HepG2 (cell line): ENCODE measurements around the gene WDR89.
"Not testable (repeated sequence)": the region's sequence is repeated elsewhere in the genome, so short reads cannot be mapped to it uniquely, and the experiment has no call there.

Experiments
- MAFG ChIP-seq: sonication (generic); formaldehyde crosslinking; IDR thresholded peaks from 2 replicates; pipeline ENCODE4 v1.5.1; 2020; ENCODE audit warnings: mild to moderate bottlenecking, missing genetic modification reagents
- TF ChIP-seq, protein P1 (sequence below): sonication (generic); formaldehyde crosslinking; IDR thresholded peaks from 2 replicates; pipeline ENCODE4 v1.5.0; 2020; ENCODE audit warnings: mild to moderate bottlenecking, missing genetic modification reagents, moderate library complexity

DNA sequence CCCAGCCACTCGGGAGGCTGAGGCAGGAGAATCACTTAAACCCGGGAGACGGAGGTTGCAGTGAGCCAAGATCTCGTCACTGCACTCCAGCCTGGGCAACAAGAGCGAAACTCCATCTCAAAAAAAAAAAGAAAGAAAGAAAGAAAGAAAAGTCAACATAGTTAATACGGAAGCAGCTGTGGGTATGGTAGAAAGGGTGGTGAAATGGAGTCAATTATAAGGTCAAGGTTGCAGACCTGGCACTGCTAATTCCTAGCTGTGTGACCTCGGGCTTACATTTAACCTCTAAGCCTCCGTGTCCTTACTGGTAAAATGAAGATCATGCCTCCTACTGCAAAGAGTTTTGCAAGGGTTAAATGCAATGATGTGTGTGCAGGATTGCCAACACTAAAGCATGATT lies 58.6 kb downstream of the WDR89 start:
- TF ChIP-seq, protein P1, sequence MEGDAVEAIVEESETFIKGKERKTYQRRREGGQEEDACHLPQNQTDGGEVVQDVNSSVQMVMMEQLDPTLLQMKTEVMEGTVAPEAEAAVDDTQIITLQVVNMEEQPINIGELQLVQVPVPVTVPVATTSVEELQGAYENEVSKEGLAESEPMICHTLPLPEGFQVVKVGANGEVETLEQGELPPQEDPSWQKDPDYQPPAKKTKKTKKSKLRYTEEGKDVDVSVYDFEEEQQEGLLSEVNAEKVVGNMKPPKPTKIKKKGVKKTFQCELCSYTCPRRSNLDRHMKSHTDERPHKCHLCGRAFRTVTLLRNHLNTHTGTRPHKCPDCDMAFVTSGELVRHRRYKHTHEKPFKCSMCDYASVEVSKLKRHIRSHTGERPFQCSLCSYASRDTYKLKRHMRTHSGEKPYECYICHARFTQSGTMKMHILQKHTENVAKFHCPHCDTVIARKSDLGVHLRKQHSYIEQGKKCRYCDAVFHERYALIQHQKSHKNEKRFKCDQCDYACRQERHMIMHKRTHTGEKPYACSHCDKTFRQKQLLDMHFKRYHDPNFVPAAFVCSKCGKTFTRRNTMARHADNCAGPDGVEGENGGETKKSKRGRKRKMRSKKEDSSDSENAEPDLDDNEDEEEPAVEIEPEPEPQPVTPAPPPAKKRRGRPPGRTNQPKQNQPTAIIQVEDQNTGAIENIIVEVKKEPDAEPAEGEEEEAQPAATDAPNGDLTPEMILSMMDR (CRISPR knock-in tag), result not testable (repeated sequence)
- TF ChIP-seq MAFG (CRISPR knock-in tag), result not testable (repeated sequence)
